PC-3 (cell line): ENCODE results near the gene CELSR2.

Source experiments
- CTCF ChIP-seq: fragments of 300-600 bp; sonication (generic); conservative IDR thresholded peaks from 2 replicates; pipeline ENCODE4 v1.5.1; 2017; ENCODE audit warnings: antibody characterized with exemption, low read depth, mild to moderate bottlenecking, low read length
- EZH2 ChIP-seq: fragments of 300-600 bp; sonication (generic); IDR thresholded peaks from one replicate; pipeline ENCODE4 v1.6.1; 2017; ENCODE audit warnings: antibody characterized with exemption, mild to moderate bottlenecking, low read length; ENCODE audit not compliant: unreplicated experiment
- EZH2phosphoT487 ChIP-seq: fragments of 300-600 bp; sonication (generic); IDR thresholded peaks from 2 replicates; pipeline ENCODE4 v1.6.1; 2018; ENCODE audit warnings: mild to moderate bottlenecking, antibody characterized with exemption, low read length, borderline replicate concordance

- TF ChIP-seq CTCF (no peak), EZH2 (no peak), EZH2phosphoT487 (no peak)
These were observed 39.3 kb upstream of the CELSR2 start for GRCh38 chr1:109210058-109210457.
